ENCODE results near the gene APCDD1L.

The APCDD1L gene

GRCh38 chr20:58471193-58472164, 43.7 kb downstream of the APCDD1L start:
- TF ChIP-seq TCF12 (IDR thresholded peaks at IDR 0.05; ENCODE audit: low read depth) (no peak), CREB1 (IDR thresholded peaks at IDR 0.05; ENCODE audit: low read depth) (no peak), TAF1 (IDR thresholded peaks at IDR 0.05; ENCODE audit: low read depth) (no peak), ZBTB7A (IDR thresholded peaks at IDR 0.05; ENCODE audit: low read depth) (no peak), EP300 (IDR thresholded peaks at IDR 0.05; ENCODE audit: borderline replicate concordance) (no peak), NFIC (IDR thresholded peaks at IDR 0.05) (no peak), USF1 (IDR thresholded peaks at IDR 0.05) (no peak), RAD21 (IDR thresholded peaks at IDR 0.05; ENCODE audit: low read depth) (no peak), TEAD4 (IDR thresholded peaks at IDR 0.05) (no peak), YY1 (IDR thresholded peaks at IDR 0.05; ENCODE audit: low read depth) (no peak), REST (IDR thresholded peaks at IDR 0.05; ENCODE audit: low read depth) (no peak), MAX (IDR thresholded peaks at IDR 0.05) (no peak), EGR1 (IDR thresholded peaks at IDR 0.05) (no peak)

GRCh38 chr20:58470336-58471192, 44.6 kb downstream of the APCDD1L start:
- no peak for TF ChIP-seq EGR1 (IDR thresholded peaks at IDR 0.05)
- no peak for TF ChIP-seq ZBTB7A (IDR thresholded peaks at IDR 0.05; ENCODE audit: low read depth)
- TF ChIP-seq FOXM1 (IDR thresholded peaks at IDR 0.05; ENCODE audit: borderline replicate concordance, low read depth) = no peak
- TF ChIP-seq EP300 (IDR thresholded peaks at IDR 0.05; ENCODE audit: borderline replicate concordance) = no peak
- no peak for TF ChIP-seq CEBPB (IDR thresholded peaks at IDR 0.05)
- no peak for TF ChIP-seq CREB1 (IDR thresholded peaks at IDR 0.05; ENCODE audit: low read depth)
- no peak for TF ChIP-seq TCF12 (IDR thresholded peaks at IDR 0.05; ENCODE audit: low read depth)

- no peak for TF ChIP-seq EGR1 (IDR thresholded peaks at IDR 0.05)
- no peak for TF ChIP-seq YY1 (IDR thresholded peaks at IDR 0.05; ENCODE audit: low read depth)
- no peak for TF ChIP-seq MAX (IDR thresholded peaks at IDR 0.05)
These were observed 45.6 kb downstream of the APCDD1L start for GRCh38 chr20:58469616-58470015.

- TF ChIP-seq EGR1 (IDR thresholded peaks at IDR 0.05) (no peak), TAF1 (IDR thresholded peaks at IDR 0.05; ENCODE audit: low read depth) (no peak), RAD21 (IDR thresholded peaks at IDR 0.05; ENCODE audit: low read depth) (no peak), CEBPB (IDR thresholded peaks at IDR 0.05) (no peak), CREB1 (IDR thresholded peaks at IDR 0.05; ENCODE audit: low read depth) (no peak), REST (IDR thresholded peaks at IDR 0.05; ENCODE audit: low read depth) (no peak), TCF12 (IDR thresholded peaks at IDR 0.05; ENCODE audit: low read depth) (no peak), EP300 (IDR thresholded peaks at IDR 0.05; ENCODE audit: borderline replicate concordance) (no peak), FOXM1 (IDR thresholded peaks at IDR 0.05; ENCODE audit: borderline replicate concordance, low read depth) (no peak), USF1 (IDR thresholded peaks at IDR 0.05) (no peak), MAX (IDR thresholded peaks at IDR 0.05) (no peak), NFIC (IDR thresholded peaks at IDR 0.05) (no peak), ZBTB7A (IDR thresholded peaks at IDR 0.05; ENCODE audit: low read depth) (no peak), YY1 (IDR thresholded peaks at IDR 0.05; ENCODE audit: low read depth) (no peak), TEAD4 (IDR thresholded peaks at IDR 0.05) (no peak)
These were observed 47.3 kb downstream of the APCDD1L start for GRCh38 chr20:58467572-58468527.

All from Ishikawa (cell line).